Measurements from ENCODE around the gene PILRB. TPM values are rescaled to one million over a fixed set of nuclear protein-coding genes. Genes with fewer than 3 reads are reported as not detected.
"Not testable (repeated sequence)": the region's sequence is repeated elsewhere in the genome, so short reads cannot be mapped to it uniquely, and the experiment has no call there.

Gene PILRB
- total RNA-seq, 1 donor from 2014 or later: 4.2 TPM

DNA sequence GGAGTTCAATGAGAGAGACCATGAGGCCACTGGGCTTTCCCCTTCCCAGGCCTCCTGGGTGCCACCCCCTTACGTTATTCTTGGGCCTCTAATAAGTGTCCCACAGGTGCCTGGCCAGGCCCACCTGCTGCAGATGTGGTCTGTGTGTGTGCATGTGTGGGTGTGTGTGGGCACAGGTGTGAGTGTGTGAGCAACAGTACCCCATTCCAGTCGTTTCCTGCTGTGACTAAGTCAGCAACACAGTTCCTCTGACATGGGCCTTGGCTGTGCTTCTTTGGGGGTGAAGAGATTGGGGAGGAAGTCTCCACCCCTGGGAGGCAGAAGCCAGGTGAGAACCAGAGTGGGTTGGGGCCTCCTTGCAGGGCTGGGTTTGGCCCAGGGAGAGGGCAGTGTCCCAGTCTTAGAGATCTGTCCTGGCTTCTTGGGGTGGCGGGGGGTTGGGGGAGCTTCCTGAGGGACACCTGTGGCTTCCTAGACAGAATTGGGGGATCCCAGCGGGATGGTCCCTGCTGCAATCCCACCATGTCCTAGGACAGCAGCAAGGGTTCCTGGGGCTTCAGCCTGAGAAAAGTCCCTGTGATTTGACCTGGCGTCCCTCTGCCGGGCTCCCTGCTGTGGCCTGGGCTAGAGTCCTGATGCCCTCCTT is 4.1 kb upstream of the PILRB start:
- no peak overlapping the region for H3K27ac ChIP-seq (ENCODE audit: low read depth, low read length)
- no peaks in the 10 kb centered on the region for H3K9me3 ChIP-seq (ENCODE audit: control insufficient read depth in 3 of 3, low read length in 3 of 3)
- peak overlapping the region in 1 of 3 donors; percentile 25 for H3K9ac ChIP-seq (ENCODE audit: low read depth in 1 of 3, low read length in 3 of 3)
- H3K4me1 ChIP-seq (ENCODE audit: control insufficient read depth in 3 of 3, insufficient read depth in 3 of 3, low read length in 3 of 3): no peaks in the 10 kb centered on the region
- H3K36me3 ChIP-seq (ENCODE audit: control insufficient read depth in 3 of 3, insufficient read depth in 3 of 3, low read length in 3 of 3): peaks cover 74 to 81% (median 76%) of the 10 kb centered on the region in 3 donors
- no peaks in the 10 kb centered on the region for H3K27me3 ChIP-seq (ENCODE audit: control insufficient read depth in 3 of 3, insufficient read depth in 3 of 3, low read length in 3 of 3)
- H3K4me3 ChIP-seq (ENCODE audit: low read length in 3 of 3): no peak overlapping the region

DNA sequence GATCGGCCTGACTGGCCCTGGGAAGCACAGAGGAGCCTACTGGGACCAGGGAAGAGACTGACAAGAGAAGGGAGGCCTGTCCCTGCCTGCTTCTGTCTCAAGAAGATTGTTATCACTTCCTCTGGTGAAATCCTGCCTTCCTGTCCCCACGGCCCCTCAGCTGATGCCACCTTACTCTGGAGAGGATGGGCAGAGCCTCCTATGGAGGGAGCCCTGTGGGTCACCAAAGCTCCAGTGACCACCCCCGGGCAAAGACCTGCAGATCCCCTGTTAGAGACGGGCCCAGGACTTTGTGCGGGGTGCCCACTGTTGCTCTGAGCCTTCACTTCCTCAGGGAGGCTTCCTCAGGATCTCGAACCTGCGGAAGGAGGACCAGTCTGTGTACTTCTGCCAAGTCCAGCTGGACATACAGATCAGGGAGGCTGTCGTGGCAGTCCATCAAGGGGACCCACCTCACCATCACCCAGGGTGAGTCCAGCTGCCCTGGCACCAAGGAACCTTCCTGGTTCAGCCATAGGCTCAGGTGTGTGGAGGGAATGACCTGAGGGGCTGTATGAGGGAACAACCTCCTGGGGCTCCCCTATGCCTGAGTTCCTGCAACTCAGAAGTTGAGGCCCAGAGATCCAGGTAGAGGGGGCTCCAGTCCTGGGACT is 1.4 kb upstream of the PILRB start:
- H3K4me3 ChIP-seq (ENCODE audit: low read length in 3 of 3): no peak overlapping the region
- H3K4me1 ChIP-seq (ENCODE audit: control insufficient read depth in 3 of 3, insufficient read depth in 3 of 3, low read length in 3 of 3): no peaks in the 10 kb centered on the region
- no peaks in the 10 kb centered on the region for H3K9me3 ChIP-seq (ENCODE audit: control insufficient read depth in 3 of 3, low read length in 3 of 3)
- no peak overlapping the region for H3K27ac ChIP-seq (ENCODE audit: low read depth, low read length)
- peaks cover 74 to 79% (median 79%) of the 10 kb centered on the region in 3 donors for H3K36me3 ChIP-seq (ENCODE audit: control insufficient read depth in 3 of 3, insufficient read depth in 3 of 3, low read length in 3 of 3)
- H3K9ac ChIP-seq (ENCODE audit: low read depth in 1 of 3, low read length in 3 of 3): no peak overlapping the region
- H3K27me3 ChIP-seq (ENCODE audit: control insufficient read depth in 3 of 3, insufficient read depth in 3 of 3, low read length in 3 of 3): no peaks in the 10 kb centered on the region

DNA sequence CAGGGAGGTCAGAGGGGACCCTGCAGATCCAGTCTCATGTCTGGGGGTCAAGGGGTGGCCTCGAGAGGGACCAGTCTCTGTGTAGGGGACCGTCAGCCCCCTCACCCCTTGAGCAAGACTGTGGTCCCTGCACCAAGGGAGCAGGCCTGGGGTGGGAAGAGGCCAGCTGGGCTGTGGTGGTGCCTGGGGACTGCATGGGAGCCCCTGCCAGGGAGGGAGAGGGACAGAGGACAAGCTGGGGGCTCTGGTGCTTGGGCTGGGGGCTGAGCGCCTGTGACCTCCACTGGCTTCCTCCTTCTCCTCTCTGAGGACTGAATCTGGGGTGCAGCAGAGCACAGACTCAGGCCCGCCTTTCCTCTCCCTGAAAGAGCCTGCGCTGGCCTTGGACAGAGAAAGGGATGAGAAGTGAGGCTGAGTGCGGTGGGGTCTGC is 771 bp upstream of the PILRB start:
- H3K27ac ChIP-seq (ENCODE audit: low read depth, low read length): no peak overlapping the region
- no peaks in the 10 kb centered on the region for H3K27me3 ChIP-seq (ENCODE audit: control insufficient read depth in 3 of 3, insufficient read depth in 3 of 3, low read length in 3 of 3)
- H3K9ac ChIP-seq (ENCODE audit: low read depth in 1 of 3, low read length in 3 of 3): no peak overlapping the region
- H3K36me3 ChIP-seq (ENCODE audit: control insufficient read depth in 3 of 3, insufficient read depth in 3 of 3, low read length in 3 of 3): peaks cover 75 to 82% (median 77%) of the 10 kb centered on the region in 3 donors
- H3K4me3 ChIP-seq (ENCODE audit: low read length in 3 of 3): no peak overlapping the region
- no peaks in the 10 kb centered on the region for H3K9me3 ChIP-seq (ENCODE audit: control insufficient read depth in 3 of 3, low read length in 3 of 3)
- H3K4me1 ChIP-seq (ENCODE audit: control insufficient read depth in 3 of 3, insufficient read depth in 3 of 3, low read length in 3 of 3): no peaks in the 10 kb centered on the region

DNA sequence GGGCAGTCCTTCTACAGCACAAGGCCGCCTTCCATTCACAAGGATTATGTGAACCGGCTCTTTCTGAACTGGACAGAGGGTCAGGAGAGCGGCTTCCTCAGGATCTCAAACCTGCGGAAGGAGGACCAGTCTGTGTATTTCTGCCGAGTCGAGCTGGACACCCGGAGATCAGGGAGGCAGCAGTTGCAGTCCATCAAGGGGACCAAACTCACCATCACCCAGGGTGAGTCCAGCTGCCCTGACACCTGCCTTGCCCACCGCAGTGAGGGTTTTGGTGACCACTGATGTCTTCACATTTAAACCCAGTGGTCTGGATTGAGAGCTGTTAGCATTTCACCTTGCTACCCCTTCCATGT is 918 bp downstream of the PILRB start:
- Histone ChIP-seq H3K4me1 (ENCODE audit: control insufficient read depth in 3 of 3, insufficient read depth in 3 of 3, low read length in 3 of 3) (no peaks in the 10 kb centered on the region), H3K27me3 (ENCODE audit: control insufficient read depth in 3 of 3, insufficient read depth in 3 of 3, low read length in 3 of 3) (no peaks in the 10 kb centered on the region), H3K27ac (ENCODE audit: low read depth, low read length) (no peak overlapping the region), H3K4me3 (ENCODE audit: low read length in 3 of 3) (no peak overlapping the region), H3K9ac (ENCODE audit: low read depth in 1 of 3, low read length in 3 of 3) (no peak overlapping the region), H3K36me3 (ENCODE audit: control insufficient read depth in 3 of 3, insufficient read depth in 3 of 3, low read length in 3 of 3) (peaks cover 66 to 82% (median 78%) of the 10 kb centered on the region in 3 donors), H3K9me3 (ENCODE audit: control insufficient read depth in 3 of 3, low read length in 3 of 3) (no peaks in the 10 kb centered on the region)

DNA sequence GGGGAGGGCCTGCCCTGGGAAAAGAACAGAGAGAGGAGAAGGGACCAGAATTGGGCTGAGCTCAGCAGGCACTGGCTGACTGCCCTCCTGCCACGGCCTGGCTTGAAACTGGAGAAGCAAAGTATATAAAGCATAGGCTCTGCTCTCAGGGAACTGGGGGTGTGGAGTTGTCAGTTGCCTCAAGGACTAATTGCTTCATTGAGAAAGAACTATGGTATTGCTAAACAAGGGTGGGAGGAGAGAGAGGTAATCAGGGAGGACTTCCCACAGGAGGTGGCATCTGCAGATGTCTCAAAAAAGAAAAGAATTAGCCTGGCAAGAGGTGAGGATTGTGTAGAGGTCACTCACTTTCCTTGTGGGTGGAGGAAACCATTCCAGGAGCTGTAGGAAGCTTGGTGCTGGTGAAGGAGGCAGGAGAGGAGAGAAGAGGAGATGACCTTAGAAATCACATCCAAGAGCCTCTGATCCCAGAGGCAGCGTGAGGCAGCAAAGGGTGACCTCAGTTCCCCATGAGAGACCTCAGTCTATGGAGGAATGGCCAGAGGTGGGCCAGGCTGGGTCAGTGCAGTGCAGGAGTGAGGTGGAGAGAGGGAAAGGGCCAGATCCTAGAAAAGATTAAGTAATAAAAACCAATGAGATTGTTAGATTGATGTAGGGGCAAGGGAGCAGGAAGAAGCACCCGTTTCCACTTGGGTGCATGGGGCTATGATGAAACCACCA is 2.4 kb downstream of the PILRB start:
- no peak overlapping the region for H3K27ac ChIP-seq (ENCODE audit: low read depth, low read length)
- H3K4me1 ChIP-seq (ENCODE audit: control insufficient read depth in 3 of 3, insufficient read depth in 3 of 3, low read length in 3 of 3): no peaks in the 10 kb centered on the region
- no peak overlapping the region for H3K9ac ChIP-seq (ENCODE audit: low read depth in 1 of 3, low read length in 3 of 3)
- no peaks in the 10 kb centered on the region for H3K27me3 ChIP-seq (ENCODE audit: control insufficient read depth in 3 of 3, insufficient read depth in 3 of 3, low read length in 3 of 3)
- no peak overlapping the region for H3K4me3 ChIP-seq (ENCODE audit: low read length in 3 of 3)
- peaks cover 53 to 67% (median 66%) of the 10 kb centered on the region in 3 donors for H3K36me3 ChIP-seq (ENCODE audit: control insufficient read depth in 3 of 3, insufficient read depth in 3 of 3, low read length in 3 of 3)
- H3K9me3 ChIP-seq (ENCODE audit: control insufficient read depth in 3 of 3, low read length in 3 of 3): no peaks in the 10 kb centered on the region

DNA sequence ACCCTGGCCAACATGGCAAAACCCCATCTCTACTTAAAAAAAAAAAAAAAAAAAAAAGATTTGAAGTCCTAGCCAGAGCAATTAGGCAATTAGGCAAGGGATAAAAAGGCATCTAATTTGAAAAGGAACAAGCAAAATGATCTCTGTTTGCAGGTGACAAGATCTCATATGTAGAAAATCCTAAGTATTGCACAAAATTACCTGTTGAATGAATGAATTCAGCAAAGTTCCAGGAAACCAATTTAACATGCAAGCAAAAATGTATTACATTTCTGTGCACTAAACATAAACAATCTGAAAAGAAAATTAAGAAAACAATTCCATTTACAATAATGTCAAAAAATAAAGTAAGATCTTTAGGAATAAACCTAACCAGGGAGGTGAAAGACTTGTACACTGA is 5.2 kb downstream of the PILRB start:
- Histone ChIP-seq H3K36me3 (ENCODE audit: control insufficient read depth in 3 of 3, insufficient read depth in 3 of 3, low read length in 3 of 3) (peaks cover 33 to 59% (median 49%) of the 10 kb centered on the region in 3 donors), H3K4me3 (ENCODE audit: low read length in 3 of 3) (no peak overlapping the region)

DNA sequence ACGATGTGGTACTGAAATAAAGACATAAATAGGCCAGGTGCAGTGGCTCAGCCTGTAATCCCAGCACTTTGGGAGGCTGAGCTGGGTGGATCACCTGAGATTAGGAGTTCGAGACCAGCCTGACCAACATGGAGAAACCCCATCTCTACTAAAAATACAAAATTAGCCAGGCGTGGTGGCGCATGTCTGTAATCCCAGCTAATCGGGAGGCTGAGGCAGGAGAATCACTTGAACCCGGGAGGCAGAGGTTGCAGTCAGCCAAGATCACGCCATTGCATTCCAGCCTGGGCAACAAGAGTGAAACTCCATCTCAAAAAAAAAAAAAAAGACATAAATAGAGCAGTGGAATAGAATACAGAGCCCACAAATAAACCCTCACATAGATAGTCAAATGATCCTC is 5.9 kb downstream of the PILRB start:
- H3K9ac ChIP-seq (ENCODE audit: low read depth in 1 of 3, low read length in 3 of 3); H3K4me1 ChIP-seq (ENCODE audit: control insufficient read depth in 3 of 3, insufficient read depth in 3 of 3, low read length in 3 of 3): not testable (repeated sequence)
- H3K36me3 ChIP-seq (ENCODE audit: control insufficient read depth in 3 of 3, insufficient read depth in 3 of 3, low read length in 3 of 3): peaks cover 32 to 57% (median 45%) of the 10 kb centered on the region in 3 donors

More for the DNA sequence above, 5.2 kb downstream of the PILRB start:
- Histone ChIP-seq H3K9ac (ENCODE audit: low read depth in 1 of 3, low read length in 3 of 3) (no peak overlapping the region), H3K27me3 (ENCODE audit: control insufficient read depth in 3 of 3, insufficient read depth in 3 of 3, low read length in 3 of 3) (no peaks in the 10 kb centered on the region), H3K9me3 (ENCODE audit: control insufficient read depth in 3 of 3, low read length in 3 of 3) (peaks cover 0 to 2% (median 0%) of the 10 kb centered on the region in 3 donors), H3K4me1 (ENCODE audit: control insufficient read depth in 3 of 3, insufficient read depth in 3 of 3, low read length in 3 of 3) (no peaks in the 10 kb centered on the region), H3K27ac (ENCODE audit: low read depth, low read length) (no peak overlapping the region)

DNA sequence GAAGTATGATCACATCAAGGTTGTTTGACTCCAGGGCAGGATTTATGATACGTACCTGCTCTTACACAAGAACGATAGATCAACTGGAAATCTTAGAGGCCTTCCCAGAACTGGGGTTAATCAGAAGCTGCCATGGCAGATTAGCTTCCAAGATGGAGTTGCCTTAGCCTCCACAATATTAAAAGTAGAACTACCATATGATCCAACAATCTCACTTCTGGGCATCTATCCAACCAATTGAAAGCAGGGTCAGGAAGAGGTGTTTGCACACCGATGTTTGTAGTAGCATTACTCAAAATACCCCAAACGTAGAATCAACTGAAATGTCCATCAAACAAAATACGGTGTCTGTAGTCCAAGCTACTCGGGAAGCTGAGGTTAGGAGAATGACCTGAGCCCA is 6.6 kb downstream of the PILRB start:
- H3K9ac ChIP-seq (ENCODE audit: low read depth in 1 of 3, low read length in 3 of 3): no peak overlapping the region
- H3K36me3 ChIP-seq (ENCODE audit: control insufficient read depth in 3 of 3, insufficient read depth in 3 of 3, low read length in 3 of 3): peaks cover 29 to 52% (median 38%) of the 10 kb centered on the region in 3 donors
- H3K4me3 ChIP-seq (ENCODE audit: low read length in 3 of 3): no peak overlapping the region
- H3K9me3 ChIP-seq (ENCODE audit: control insufficient read depth in 3 of 3, low read length in 3 of 3): peaks cover 0 to 2% (median 0%) of the 10 kb centered on the region in 3 donors
- H3K27ac ChIP-seq (ENCODE audit: low read depth, low read length): no peak overlapping the region
- no peaks in the 10 kb centered on the region for H3K27me3 ChIP-seq (ENCODE audit: control insufficient read depth in 3 of 3, insufficient read depth in 3 of 3, low read length in 3 of 3)
- H3K4me1 ChIP-seq (ENCODE audit: control insufficient read depth in 3 of 3, insufficient read depth in 3 of 3, low read length in 3 of 3): no peaks in the 10 kb centered on the region

More for the DNA sequence above, 5.9 kb downstream of the PILRB start:
- H3K27me3 ChIP-seq (ENCODE audit: control insufficient read depth in 3 of 3, insufficient read depth in 3 of 3, low read length in 3 of 3); H3K4me3 ChIP-seq (ENCODE audit: low read length in 3 of 3); H3K27ac ChIP-seq (ENCODE audit: low read depth, low read length); H3K9me3 ChIP-seq (ENCODE audit: control insufficient read depth in 3 of 3, low read length in 3 of 3): not testable (repeated sequence)

DNA sequence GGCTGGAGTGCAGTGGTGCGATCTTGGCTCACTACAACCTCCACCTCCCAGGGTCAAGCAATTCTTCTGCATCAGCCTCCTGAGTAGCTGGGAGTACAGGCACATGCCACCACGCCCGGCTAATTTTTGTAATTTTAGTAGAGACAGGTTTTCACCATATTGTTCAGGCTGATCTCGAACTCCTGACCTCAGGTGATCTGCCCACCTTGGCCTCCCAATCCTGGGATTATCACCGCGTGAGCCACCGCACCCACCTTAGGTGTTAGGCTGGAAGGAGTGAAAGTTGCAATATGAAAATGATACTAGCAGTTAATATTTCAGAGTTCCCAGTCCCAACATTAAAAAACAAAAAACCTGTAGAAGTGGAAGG is 8.1 kb downstream of the PILRB start:
- not testable (repeated sequence) for H3K9ac ChIP-seq (ENCODE audit: low read depth in 1 of 3, low read length in 3 of 3); H3K4me3 ChIP-seq (ENCODE audit: low read length in 3 of 3); H3K27ac ChIP-seq (ENCODE audit: low read depth, low read length); H3K9me3 ChIP-seq (ENCODE audit: control insufficient read depth in 3 of 3, low read length in 3 of 3); H3K27me3 ChIP-seq (ENCODE audit: control insufficient read depth in 3 of 3, insufficient read depth in 3 of 3, low read length in 3 of 3); H3K4me1 ChIP-seq (ENCODE audit: control insufficient read depth in 3 of 3, insufficient read depth in 3 of 3, low read length in 3 of 3)
- peaks cover 18 to 42% (median 29%) of the 10 kb centered on the region in 3 donors for H3K36me3 ChIP-seq (ENCODE audit: control insufficient read depth in 3 of 3, insufficient read depth in 3 of 3, low read length in 3 of 3)

All from skeletal muscle tissue (tissue), 4 donors.